ENCODE results near the gene HOTAIR. TPM values are rescaled to one million over a fixed set of nuclear protein-coding genes. Genes with fewer than 3 reads are reported as not detected.

The HOTAIR gene
- total RNA-seq (2021) = 5.4 and 5.5 TPM in 2 replicates
- percentile 53 among the genes with signal in this experiment for Bru-seq, nascent RNA
- percentile 58 among the genes with signal in this experiment for BruChase-seq, experiment 1, labeled RNA remaining after a 2-hour chase
- percentile 43 among the genes with signal in this experiment for BruChase-seq, experiment 2, labeled RNA remaining after a 6-hour chase
- long read RNA-seq, partial matches to known transcripts = 0 of 4 reads
- long read RNA-seq, other reads (novel, unspliced or antisense) = 4 of 4 reads

- intact Hi-C loops (cut with micrococcal nuclease; ENCODE audit: unreplicated experiment) = no loop called here
- CTCF ChIA-PET = no interaction called here
- H3K4me1 ChIP-seq (ENCODE audit: insufficient read depth, low read length, poor library complexity, severe bottlenecking) = peaks cover 41% of the 10 kb centered on the region
- peak; percentile 83 for DNase-seq (ENCODE audit: low spot score)
- H3K27me3 ChIP-seq (replicated peaks; ENCODE audit: insufficient read depth, low read depth, low read length, poor library complexity) = no peaks in the 10 kb centered on the region
- BruUV-seq (replicated peaks) = no TSS peak
- H3K9me3 ChIP-seq (ENCODE audit: low read depth, low read length, poor library complexity, severe bottlenecking) = peaks cover 6% of the 10 kb centered on the region
- POLR2A ChIA-PET (ENCODE audit: low non-redundant PET) = interaction anchor here (0.5 kb wide), 1 partner anchor 20 kb away, joined by 3 read pairs; no protein-coding TSS in a partner anchor
- no peak for TF ChIP-seq CTCF (conservative IDR thresholded peaks at IDR 0.05; ENCODE audit: low read depth, low read length)
- no peaks in the 10 kb centered on the region for H3K36me3 ChIP-seq (ENCODE audit: insufficient read depth, low read length, poor library complexity, severe bottlenecking)
- H3K27ac ChIP-seq (ENCODE audit: low read depth, low read length, poor library complexity, severe bottlenecking) = peak within 1 kb of the TSS; percentile 91
- H3K4me3 ChIP-seq (ENCODE audit: low read depth, low read length, poor library complexity, severe bottlenecking) = peak within 1 kb of the TSS; percentile 88
Measured at GRCh38 chr12:53974084-53975063, at the start of gene HOTAIR. Gene HOTAIR (minus strand): TSS chr12:53974954.

GRCh38 chr12:54024127-54024526 is 49.4 kb upstream of the HOTAIR start:
- Histone ChIP-seq H3K4me1 (ENCODE audit: insufficient read depth, low read length, poor library complexity, severe bottlenecking) (peaks cover 88% of the 10 kb centered on the region), H3K4me3 (ENCODE audit: low read depth, low read length, poor library complexity, severe bottlenecking) (no peak overlapping the region), H3K36me3 (ENCODE audit: insufficient read depth, low read length, poor library complexity, severe bottlenecking) (no peaks in the 10 kb centered on the region), H3K27me3 (replicated peaks; ENCODE audit: insufficient read depth, low read depth, low read length, poor library complexity) (no peaks in the 10 kb centered on the region), H3K27ac (ENCODE audit: low read depth, low read length, poor library complexity, severe bottlenecking) (peak overlapping the region; percentile 45), H3K9me3 (ENCODE audit: low read depth, low read length, poor library complexity, severe bottlenecking) (no peaks in the 10 kb centered on the region)
- intact Hi-C loops (cut with micrococcal nuclease; ENCODE audit: unreplicated experiment) = no loop called here
- no TSS peak for BruUV-seq (replicated peaks)
- CTCF ChIA-PET = interaction anchor here (0.5 kb wide), 1 partner anchor 185 kb away, joined by 5 read pairs; no protein-coding TSS in a partner anchor
- POLR2A ChIA-PET (ENCODE audit: low non-redundant PET) = no interaction called here
- DNase-seq (ENCODE audit: low spot score) = no peak
- TF ChIP-seq CTCF (conservative IDR thresholded peaks at IDR 0.05; ENCODE audit: low read depth, low read length) = no peak
- no peak for TF ChIP-seq EZH2 (IDR thresholded peaks at IDR 0.05; ENCODE audit: borderline replicate concordance, low read depth, low read length, poor library complexity, severe bottlenecking)

- TF ChIP-seq EZH2 (IDR thresholded peaks at IDR 0.05; ENCODE audit: borderline replicate concordance, low read depth, low read length, poor library complexity, severe bottlenecking) (no peak), CTCF (conservative IDR thresholded peaks at IDR 0.05; ENCODE audit: low read depth, low read length) (no peak)
- Histone ChIP-seq H3K9me3 (ENCODE audit: low read depth, low read length, poor library complexity, severe bottlenecking) (no peaks in the 10 kb centered on the region), H3K27ac (ENCODE audit: low read depth, low read length, poor library complexity, severe bottlenecking) (peak overlapping the region; percentile 45), H3K4me3 (ENCODE audit: low read depth, low read length, poor library complexity, severe bottlenecking) (no peak overlapping the region), H3K36me3 (ENCODE audit: insufficient read depth, low read length, poor library complexity, severe bottlenecking) (no peaks in the 10 kb centered on the region), H3K4me1 (ENCODE audit: insufficient read depth, low read length, poor library complexity, severe bottlenecking) (peaks cover 90% of the 10 kb centered on the region), H3K27me3 (replicated peaks; ENCODE audit: insufficient read depth, low read depth, low read length, poor library complexity) (no peaks in the 10 kb centered on the region)
- intact Hi-C loops (cut with micrococcal nuclease; ENCODE audit: unreplicated experiment) = no loop called here
- DNase-seq (ENCODE audit: low spot score) = no peak
- BruUV-seq (replicated peaks) = no TSS peak
- ChIA-PET CTCF (interaction anchor here (1.1 kb wide), 1 partner anchor 115 kb away, joined by 3 read pairs; no protein-coding TSS in a partner anchor), POLR2A (ENCODE audit: low non-redundant PET) (no interaction called here)
Measured at GRCh38 chr12:54022960-54023884, 48.5 kb upstream of the HOTAIR start.
